Bronchus fibroblast of lung (primary cell): ENCODE data around the gene SRGAP2B. TPM values are rescaled to one million over a fixed set of nuclear protein-coding genes. Genes with fewer than 3 reads are reported as not detected.

Experiments
- total RNA-seq: library from RNA; depleted of rRNA; stranded (reverse); fragments of >200 nt; gene quantifications from 2 replicates; pipeline ENCODE4 v1.2.3, GENCODE V29; 2015

SRGAP2B gene
- 13.4 and 15.9 TPM in 2 replicates for total RNA-seq

DNA sequence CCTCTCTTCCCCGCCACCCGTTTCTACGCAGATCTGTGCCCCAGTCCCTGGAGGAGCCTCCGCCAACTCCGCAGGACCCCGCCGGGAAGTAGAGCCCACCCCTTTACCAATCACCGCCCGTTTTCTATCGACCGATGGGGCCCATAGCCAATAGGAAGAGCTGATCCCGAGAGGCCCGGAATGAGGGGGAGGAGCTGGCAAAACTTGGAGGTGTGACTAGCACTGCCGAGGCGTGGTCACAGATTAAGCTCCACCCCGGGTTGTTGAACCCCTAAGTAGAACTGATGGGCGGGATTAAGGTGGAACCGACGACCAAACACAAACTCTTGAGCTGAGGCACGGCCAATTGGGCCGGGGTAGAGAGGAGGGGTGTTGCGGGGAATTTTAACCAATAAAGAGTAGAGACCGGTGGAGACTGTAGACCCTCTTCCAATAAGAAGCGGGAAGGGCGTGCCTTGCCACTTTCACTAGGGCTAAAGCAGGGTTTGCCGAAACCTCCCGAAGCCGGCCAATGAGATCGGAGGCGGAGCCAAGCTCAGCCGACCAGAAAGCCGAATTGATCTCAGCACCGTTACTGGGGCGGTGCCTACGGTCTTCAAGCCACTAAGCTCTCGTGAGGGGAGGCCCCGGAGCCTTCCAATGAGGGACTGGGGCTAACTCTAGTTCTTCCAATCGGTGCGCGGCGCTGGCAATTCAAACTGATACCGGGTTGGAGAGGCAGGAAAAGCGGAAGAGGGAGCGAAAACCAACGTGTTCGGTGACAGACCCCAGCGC is at the start of gene SRGAP2B, which contains the start of gene FAM72D:
Gene SRGAP2B, minus strand, starts transcription at position 45 of the 774 bp plus-strand sequence. CDS start 2,427 bp downstream, outside the sequence.
Gene FAM72D, plus strand, starts transcription at position 691 of the 774 bp plus-strand sequence. CDS start 874 bp downstream, outside the sequence.

Other genes starting within 250 kb of the SRGAP2B start
- gene FAM72D, start 646 bp upstream of the SRGAP2B start, total RNA-seq, result 3.2 and 4.0 TPM in 2 replicates
- not detected in 2 replicates for gene PPIAL4D, start 146.8 kb upstream of the SRGAP2B start, total RNA-seq